HepG2 (cell line): ENCODE data around the gene NMBR. TPM values are rescaled to one million over a fixed set of nuclear protein-coding genes. Genes with fewer than 3 reads are reported as not detected.
A peak's percentile ranks its signal among the peaks of the same experiment; 100 is the strongest.

Source experiments
- ARNT2 ChIP-seq: sonication (generic); formaldehyde crosslinking; IDR thresholded peaks from 2 replicates; pipeline ENCODE4 v1.8.0; 2022; ENCODE audit warnings: mild to moderate bottlenecking, low read depth, missing genetic modification reagents, moderate library complexity
- FLYWCH1 ChIP-seq: sonication (generic); formaldehyde crosslinking; IDR thresholded peaks from 2 replicates; pipeline ENCODE4 v1.8.1; 2023; ENCODE audit warnings: mild to moderate bottlenecking, missing genetic modification reagents
- HINFP ChIP-seq: sonication (generic); formaldehyde crosslinking; IDR thresholded peaks from 2 replicates; pipeline ENCODE4 v1.4.0; 2020; ENCODE audit warnings: low read depth, mild to moderate bottlenecking, missing genetic modification reagents
- HMGXB4 ChIP-seq, 2 experiments: sonication (generic) in 1 of 2; formaldehyde crosslinking in 1 of 2; IDR thresholded peaks; 2 replicates each; pipeline versions ENCODE4 v1.4.0 to v1.6.1; 2018 to 2020; ENCODE audit warnings: missing genetic modification reagents in 2 of 2, borderline replicate concordance in 1 of 2, low read depth in 1 of 2, mild to moderate bottlenecking in 1 of 2, missing biosample characterization in 1 of 2
- HOXA5 ChIP-seq: sonication (generic); formaldehyde crosslinking; IDR thresholded peaks from 2 replicates; pipeline ENCODE4 v1.4.0; 2020; ENCODE audit warnings: missing genetic modification reagents
- JDP2 ChIP-seq: sonication (generic); formaldehyde crosslinking; IDR thresholded peaks from 2 replicates; pipeline ENCODE4 v1.8.1; 2022; ENCODE audit warnings: missing genetic modification reagents, borderline replicate concordance
- MBD4 ChIP-seq: IDR thresholded peaks from 2 replicates; pipeline ENCODE4 v1.6.1; 2012; ENCODE audit warnings: low read length, inconsistent platforms, borderline replicate concordance
- MIXL1 ChIP-seq: IDR thresholded peaks from 2 replicates; pipeline ENCODE4 v1.6.1; 2016
- PITX1 ChIP-seq: sonication (generic); formaldehyde crosslinking; IDR thresholded peaks from 2 replicates; pipeline ENCODE4 v1.5.1; 2020; ENCODE audit warnings: mild to moderate bottlenecking, missing genetic modification reagents
- RFX3 ChIP-seq: IDR thresholded peaks from 2 replicates; pipeline ENCODE4 v1.6.1; 2016; ENCODE audit warnings: missing biosample characterization, missing genetic modification reagents
- RNF2 ChIP-seq: fragments of 450-650 bp; conservative IDR thresholded peaks from 2 replicates; pipeline ENCODE4 v1.6.1; 2016; ENCODE audit warnings: low read depth
- RNF219 ChIP-seq: sonication (generic); formaldehyde crosslinking; IDR thresholded peaks from 2 replicates; pipeline ENCODE4 v1.5.0; 2020; ENCODE audit warnings: mild to moderate bottlenecking, missing genetic modification reagents
- SP140L ChIP-seq: sonication (generic); formaldehyde crosslinking; IDR thresholded peaks from 2 replicates; pipeline ENCODE4 v1.4.0; 2020; ENCODE audit warnings: missing genetic modification reagents, borderline replicate concordance
- ZBTB8A ChIP-seq: sonication (generic); formaldehyde crosslinking; IDR thresholded peaks from 2 replicates; pipeline ENCODE4 v1.4.0; 2020; ENCODE audit warnings: mild to moderate bottlenecking, low read depth, missing genetic modification reagents, borderline replicate concordance
- ZMYM4 ChIP-seq: sonication (generic); formaldehyde crosslinking; IDR thresholded peaks from 2 replicates; pipeline ENCODE4 v1.8.1; 2023; ENCODE audit warnings: mild to moderate bottlenecking, missing genetic modification reagents
- ZNF235 ChIP-seq: sonication (generic); formaldehyde crosslinking; IDR thresholded peaks from 2 replicates; pipeline ENCODE4 v1.8.1; 2023; ENCODE audit warnings: mild to moderate bottlenecking, missing genetic modification reagents, borderline replicate concordance
- ZNF510 ChIP-seq: sonication (generic); formaldehyde crosslinking; IDR thresholded peaks from 2 replicates; pipeline ENCODE4 v1.4.0; 2020; ENCODE audit warnings: low read depth, mild to moderate bottlenecking, missing genetic modification reagents
- ZNF562 ChIP-seq: sonication (generic); formaldehyde crosslinking; IDR thresholded peaks from 2 replicates; pipeline ENCODE4 v1.8.0; 2022; ENCODE audit warnings: missing genetic modification reagents, borderline replicate concordance
- ZNF567 ChIP-seq: sonication (generic); formaldehyde crosslinking; IDR thresholded peaks from 2 replicates; pipeline ENCODE4 v1.8.1; 2023; ENCODE audit warnings: mild to moderate bottlenecking, missing genetic modification reagents, borderline replicate concordance
- ZNF629 ChIP-seq: sonication (generic); formaldehyde crosslinking; conservative IDR thresholded peaks from 2 replicates; pipeline ENCODE4 v1.5.0; 2020; ENCODE audit warnings: missing genetic modification reagents
- ZNF780A ChIP-seq: sonication (generic); formaldehyde crosslinking; IDR thresholded peaks from 2 replicates; pipeline ENCODE4 v1.8.0; 2022; ENCODE audit warnings: mild to moderate bottlenecking, missing genetic modification reagents, moderate library complexity
- ZNF792 ChIP-seq: IDR thresholded peaks from 2 replicates; pipeline ENCODE4 v1.6.1; 2016
- ZNF878 ChIP-seq: sonication (generic); formaldehyde crosslinking; IDR thresholded peaks from 2 replicates; pipeline ENCODE4 v1.8.1; 2023; ENCODE audit warnings: mild to moderate bottlenecking, missing genetic modification reagents, moderate library complexity
- polyA plus RNA-seq, 8 experiments: library from polyadenylated mRNA; depleted of rRNA in 3 of 8; stranded (reverse) in 7 of 8; unstranded in 1 of 8; fragments of >200 nt; fragmentation: Illumina TruSeq in 4 of 8; extraction: Trizol in 4 of 8; gene quantifications; 2 replicates each; pipeline versions ENCODE4 v1.2.1 to v1.2.3, GENCODE V29; 2011 to 2016; ENCODE audit warnings: low read depth in 4 of 8, missing spikeins in 1 of 8, mixed read lengths in 1 of 8; ENCODE audit not compliant: insufficient read depth in 1 of 8
- total RNA-seq, 5 experiments: library from RNA; depleted of rRNA; stranded (reverse); fragments of >200 nt; fragmentation: Illumina TruSeq; extraction: Trizol; gene quantifications; 2 replicates each; pipeline ENCODE4 v1.2.3, GENCODE V29; 2016; ENCODE audit warnings: low read depth in 1 of 5
- TF ChIP-seq, protein P1 (sequence below): sonication (generic); formaldehyde crosslinking; IDR thresholded peaks from 2 replicates; pipeline ENCODE4 v1.4.0; 2020; ENCODE audit warnings: missing genetic modification reagents

NMBR gene
- total and polyA plus RNA-seq, 2 of the 13 experiments (the other 11 are each of a cell fraction or from before 2014, with no cell fraction given): not detected

GRCh38 chr6:142071981-142072380 is 74.9 kb downstream of the NMBR start (continued):
- TF ChIP-seq, protein P1, sequence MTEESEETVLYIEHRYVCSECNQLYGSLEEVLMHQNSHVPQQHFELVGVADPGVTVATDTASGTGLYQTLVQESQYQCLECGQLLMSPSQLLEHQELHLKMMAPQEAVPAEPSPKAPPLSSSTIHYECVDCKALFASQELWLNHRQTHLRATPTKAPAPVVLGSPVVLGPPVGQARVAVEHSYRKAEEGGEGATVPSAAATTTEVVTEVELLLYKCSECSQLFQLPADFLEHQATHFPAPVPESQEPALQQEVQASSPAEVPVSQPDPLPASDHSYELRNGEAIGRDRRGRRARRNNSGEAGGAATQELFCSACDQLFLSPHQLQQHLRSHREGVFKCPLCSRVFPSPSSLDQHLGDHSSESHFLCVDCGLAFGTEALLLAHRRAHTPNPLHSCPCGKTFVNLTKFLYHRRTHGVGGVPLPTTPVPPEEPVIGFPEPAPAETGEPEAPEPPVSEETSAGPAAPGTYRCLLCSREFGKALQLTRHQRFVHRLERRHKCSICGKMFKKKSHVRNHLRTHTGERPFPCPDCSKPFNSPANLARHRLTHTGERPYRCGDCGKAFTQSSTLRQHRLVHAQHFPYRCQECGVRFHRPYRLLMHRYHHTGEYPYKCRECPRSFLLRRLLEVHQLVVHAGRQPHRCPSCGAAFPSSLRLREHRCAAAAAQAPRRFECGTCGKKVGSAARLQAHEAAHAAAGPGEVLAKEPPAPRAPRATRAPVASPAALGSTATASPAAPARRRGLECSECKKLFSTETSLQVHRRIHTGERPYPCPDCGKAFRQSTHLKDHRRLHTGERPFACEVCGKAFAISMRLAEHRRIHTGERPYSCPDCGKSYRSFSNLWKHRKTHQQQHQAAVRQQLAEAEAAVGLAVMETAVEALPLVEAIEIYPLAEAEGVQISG (CRISPR knock-in tag): 0 out of 2 replicates have a peak, but pooled peaks have one; percentile 35
- TF ChIP-seq RNF219: no peak
- 0 out of 2 replicates have a peak, but pooled peaks have one; percentile 29 for TF ChIP-seq ZNF792 (CRISPR knock-in tag)
- TF ChIP-seq RFX3 (CRISPR knock-in tag): no peak
- TF ChIP-seq RNF2: no peak
- peak in 1 of 2 experiments; percentile 21; a peak in 1 of 4 replicates for TF ChIP-seq HMGXB4 (CRISPR knock-in tag; IDR thresholded peaks at IDR 0.05; ENCODE audit: borderline replicate concordance in 1 of 2, low read depth in 1 of 2)
- no peak for TF ChIP-seq HINFP (CRISPR knock-in tag)
- TF ChIP-seq JDP2 (CRISPR knock-in tag): no peak
- TF ChIP-seq PITX1 (CRISPR knock-in tag): 0 out of 2 replicates have a peak, but pooled peaks have one; percentile 38
- no peak for TF ChIP-seq ZNF878 (CRISPR knock-in tag)
- TF ChIP-seq SP140L (CRISPR knock-in tag): no peak
- TF ChIP-seq ZNF510 (CRISPR knock-in tag): no peak
- no peak for TF ChIP-seq ZBTB8A
- no peak for TF ChIP-seq ARNT2 (CRISPR knock-in tag)
- TF ChIP-seq ZNF629 (CRISPR knock-in tag): peak; percentile 33; the same call in 1 of the 2 replicates
- no peak for TF ChIP-seq HOXA5 (CRISPR knock-in tag)
- no peak for TF ChIP-seq ZNF562
- TF ChIP-seq FLYWCH1 (CRISPR knock-in tag): no peak
- no peak for TF ChIP-seq ZNF567
- peak; percentile 26; the same call in 1 of the 2 replicates for TF ChIP-seq ZNF780A (CRISPR knock-in tag)
- 0 out of 2 replicates have a peak, but pooled peaks have one; percentile 14 for TF ChIP-seq ZMYM4
- TF ChIP-seq ZNF235 (CRISPR knock-in tag): no peak
- no peak for TF ChIP-seq MBD4
- 0 out of 2 replicates have a peak, but pooled peaks have one; percentile 20 for TF ChIP-seq MIXL1 (CRISPR knock-in tag)
